HEK293 (cell line): Measurements from ENCODE around the gene CACNA2D3.

ENCODE experiments used
- CTCF ChIA-PET: fragments of 350-600 bp; formaldehyde crosslinking; extraction: SDS; loops from one replicate; lab custom pipeline; 2021; ENCODE audit warnings: antibody characterized with exemption; lab: Yijun Ruan, JAX
- POLR2A ChIA-PET: fragments of 300-600 bp; formaldehyde crosslinking; extraction: SDS; loops from one replicate; lab custom pipeline; 2020; ENCODE audit warnings: antibody characterized with exemption, inconsistent platforms; lab: Yijun Ruan, JAX
- H3K27ac ChIP-seq: fragments of 200-500 bp; sonication (Bioruptor generic); 2 replicates; pipeline ENCODE4 v1.5.1; 2014; ENCODE audit warnings: low read depth, low read length, control low read depth, inconsistent platforms; ENCODE audit errors: extremely low read depth
- H3K36me3 ChIP-seq, 2 experiments: fragments of 200-500 bp in 1 of 2; sonication (Bioruptor generic) in 1 of 2; 1 replicate in 1 of 2; 2 replicates in 1 of 2; pipeline ENCODE4 v1.5.1; 2014 to 2017; ENCODE audit warnings: inconsistent platforms in 2 of 2, low read length in 2 of 2; ENCODE audit not compliant: control insufficient read depth in 2 of 2, insufficient read depth in 1 of 2
- H3K4me1 ChIP-seq: fragments of 200-500 bp; sonication (Bioruptor generic); 2 replicates; pipeline ENCODE4 v1.5.1; 2014; ENCODE audit warnings: mild to moderate bottlenecking, low read length, inconsistent platforms; ENCODE audit not compliant: control insufficient read depth, insufficient read depth
- H3K4me3 ChIP-seq: 2 replicates; pipeline ENCODE4 v1.5.1; 2011; ENCODE audit warnings: low read depth, mild to moderate bottlenecking, control low read depth, low read length, moderate library complexity
- H3K9me3 ChIP-seq: fragments of 200-500 bp; sonication (Bioruptor generic); 2 replicates; pipeline ENCODE4 v1.5.1; 2014; ENCODE audit warnings: low read depth, low read length, inconsistent platforms; ENCODE audit not compliant: control insufficient read depth, insufficient read depth
- ZFP69B ChIP-seq: fragments of 450-650 bp; formaldehyde crosslinking; IDR thresholded peaks from 2 replicates; pipeline ENCODE4 v1.5.1; 2016; ENCODE audit warnings: missing biosample characterization, missing genetic modification characterization
- ZNF133 ChIP-seq: fragments of 450-650 bp; formaldehyde crosslinking; IDR thresholded peaks from 2 replicates; pipeline ENCODE4 v1.5.1; 2016; ENCODE audit warnings: missing biosample characterization, missing genetic modification characterization
- ZNF146 ChIP-seq: fragments of 450-650 bp; formaldehyde crosslinking; IDR thresholded peaks from 2 replicates; pipeline ENCODE4 v1.5.1; 2016; ENCODE audit warnings: missing biosample characterization, missing genetic modification characterization
- ZNF366 ChIP-seq: fragments of 450-650 bp; formaldehyde crosslinking; conservative IDR thresholded peaks from 2 replicates; pipeline ENCODE4 v1.5.1; 2016; ENCODE audit warnings: missing biosample characterization, missing genetic modification characterization
- ZNF558 ChIP-seq: fragments of 450-650 bp; formaldehyde crosslinking; IDR thresholded peaks from 2 replicates; pipeline ENCODE4 v1.5.1; 2016; ENCODE audit warnings: missing biosample characterization, missing genetic modification characterization
- ZNF560 ChIP-seq: fragments of 450-650 bp; formaldehyde crosslinking; IDR thresholded peaks from 2 replicates; pipeline ENCODE4 v1.5.1; 2017; ENCODE audit warnings: missing biosample characterization, missing genetic modification characterization, borderline replicate concordance
- ZNF561 ChIP-seq: fragments of 450-650 bp; IDR thresholded peaks from 2 replicates; pipeline ENCODE4 v1.5.1; 2018; ENCODE audit warnings: missing biosample characterization, missing genetic modification characterization, borderline replicate concordance
- ZNF571 ChIP-seq: fragments of 450-650 bp; formaldehyde crosslinking; IDR thresholded peaks from 2 replicates; pipeline ENCODE4 v1.5.0; 2017; ENCODE audit warnings: missing biosample characterization, missing genetic modification characterization
- ZNF654 ChIP-seq: fragments of 450-650 bp; formaldehyde crosslinking; IDR thresholded peaks from 2 replicates; pipeline ENCODE4 v1.5.1; 2016; ENCODE audit warnings: low read depth, missing biosample characterization, missing genetic modification characterization
- ZNF791 ChIP-seq: fragments of 450-650 bp; formaldehyde crosslinking; IDR thresholded peaks from 2 replicates; pipeline ENCODE4 v1.5.1; 2016; ENCODE audit warnings: missing biosample characterization, missing genetic modification characterization
- TF ChIP-seq, protein P1 (sequence below): fragments of 450-650 bp; formaldehyde crosslinking; conservative IDR thresholded peaks from 2 replicates; pipeline ENCODE4 v1.5.1; 2016; ENCODE audit warnings: low read depth, missing biosample characterization, missing genetic modification characterization
- TF ChIP-seq, protein P2 (sequence below): fragments of 450-650 bp; formaldehyde crosslinking; IDR thresholded peaks from 2 replicates; pipeline ENCODE4; 2016; ENCODE audit warnings: missing biosample characterization, missing genetic modification characterization
- TF ChIP-seq, protein P3 (sequence below): fragments of 450-650 bp; formaldehyde crosslinking; IDR thresholded peaks from 2 replicates; pipeline ENCODE4 v1.5.1; 2016; ENCODE audit warnings: missing biosample characterization, missing genetic modification characterization
- TF ChIP-seq, protein P4 (sequence below): fragments of 450-650 bp; formaldehyde crosslinking; IDR thresholded peaks from 2 replicates; pipeline ENCODE4 v1.5.1; 2016; ENCODE audit warnings: missing biosample characterization, missing genetic modification characterization
- TF ChIP-seq, protein P5 (sequence below): fragments of 450-650 bp; formaldehyde crosslinking; IDR thresholded peaks from 2 replicates; pipeline ENCODE4 v1.5.1; 2017; ENCODE audit warnings: missing biosample characterization, missing genetic modification characterization
- TF ChIP-seq, protein P6 (sequence below): fragments of 450-650 bp; formaldehyde crosslinking; IDR thresholded peaks from 2 replicates; pipeline ENCODE4 v1.5.1; 2016; ENCODE audit warnings: missing biosample characterization, missing genetic modification characterization

Gene CACNA2D3

DNA sequence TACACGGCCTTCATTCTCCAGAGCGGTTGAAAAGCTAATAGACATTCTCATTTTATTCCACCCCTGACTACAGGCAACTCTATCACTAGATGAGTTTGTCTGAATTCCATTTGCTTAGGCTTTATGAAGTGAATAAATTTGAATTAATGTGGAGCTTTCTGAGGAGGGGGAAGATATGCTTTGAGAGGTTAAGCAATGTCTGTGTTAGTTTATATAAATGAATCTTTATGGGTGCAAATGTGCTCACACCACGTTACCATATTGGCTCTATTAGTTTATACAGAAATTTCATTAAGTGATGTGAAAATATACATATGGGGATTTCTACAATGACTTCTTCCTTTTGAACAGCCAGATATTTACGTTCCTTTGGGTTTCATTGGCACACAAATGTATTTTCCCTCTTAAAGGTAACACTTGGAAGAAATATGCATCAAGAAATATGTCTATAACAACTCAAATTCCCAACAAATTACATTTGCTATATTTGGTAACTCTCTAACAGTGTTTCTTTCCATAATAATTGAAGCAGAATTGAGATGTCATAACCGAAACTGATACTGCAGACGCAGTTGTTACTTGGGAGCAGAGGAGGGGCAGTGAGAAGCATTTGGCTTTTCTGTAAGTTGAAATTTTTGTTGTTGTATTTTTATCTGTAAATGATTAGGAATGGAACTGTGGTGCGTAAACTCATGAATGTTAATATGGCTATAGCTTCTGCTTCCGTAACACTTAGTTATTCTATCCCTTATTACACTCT lies 359.4 kb downstream of the CACNA2D3 start (continued):
- TF ChIP-seq, protein P1, sequence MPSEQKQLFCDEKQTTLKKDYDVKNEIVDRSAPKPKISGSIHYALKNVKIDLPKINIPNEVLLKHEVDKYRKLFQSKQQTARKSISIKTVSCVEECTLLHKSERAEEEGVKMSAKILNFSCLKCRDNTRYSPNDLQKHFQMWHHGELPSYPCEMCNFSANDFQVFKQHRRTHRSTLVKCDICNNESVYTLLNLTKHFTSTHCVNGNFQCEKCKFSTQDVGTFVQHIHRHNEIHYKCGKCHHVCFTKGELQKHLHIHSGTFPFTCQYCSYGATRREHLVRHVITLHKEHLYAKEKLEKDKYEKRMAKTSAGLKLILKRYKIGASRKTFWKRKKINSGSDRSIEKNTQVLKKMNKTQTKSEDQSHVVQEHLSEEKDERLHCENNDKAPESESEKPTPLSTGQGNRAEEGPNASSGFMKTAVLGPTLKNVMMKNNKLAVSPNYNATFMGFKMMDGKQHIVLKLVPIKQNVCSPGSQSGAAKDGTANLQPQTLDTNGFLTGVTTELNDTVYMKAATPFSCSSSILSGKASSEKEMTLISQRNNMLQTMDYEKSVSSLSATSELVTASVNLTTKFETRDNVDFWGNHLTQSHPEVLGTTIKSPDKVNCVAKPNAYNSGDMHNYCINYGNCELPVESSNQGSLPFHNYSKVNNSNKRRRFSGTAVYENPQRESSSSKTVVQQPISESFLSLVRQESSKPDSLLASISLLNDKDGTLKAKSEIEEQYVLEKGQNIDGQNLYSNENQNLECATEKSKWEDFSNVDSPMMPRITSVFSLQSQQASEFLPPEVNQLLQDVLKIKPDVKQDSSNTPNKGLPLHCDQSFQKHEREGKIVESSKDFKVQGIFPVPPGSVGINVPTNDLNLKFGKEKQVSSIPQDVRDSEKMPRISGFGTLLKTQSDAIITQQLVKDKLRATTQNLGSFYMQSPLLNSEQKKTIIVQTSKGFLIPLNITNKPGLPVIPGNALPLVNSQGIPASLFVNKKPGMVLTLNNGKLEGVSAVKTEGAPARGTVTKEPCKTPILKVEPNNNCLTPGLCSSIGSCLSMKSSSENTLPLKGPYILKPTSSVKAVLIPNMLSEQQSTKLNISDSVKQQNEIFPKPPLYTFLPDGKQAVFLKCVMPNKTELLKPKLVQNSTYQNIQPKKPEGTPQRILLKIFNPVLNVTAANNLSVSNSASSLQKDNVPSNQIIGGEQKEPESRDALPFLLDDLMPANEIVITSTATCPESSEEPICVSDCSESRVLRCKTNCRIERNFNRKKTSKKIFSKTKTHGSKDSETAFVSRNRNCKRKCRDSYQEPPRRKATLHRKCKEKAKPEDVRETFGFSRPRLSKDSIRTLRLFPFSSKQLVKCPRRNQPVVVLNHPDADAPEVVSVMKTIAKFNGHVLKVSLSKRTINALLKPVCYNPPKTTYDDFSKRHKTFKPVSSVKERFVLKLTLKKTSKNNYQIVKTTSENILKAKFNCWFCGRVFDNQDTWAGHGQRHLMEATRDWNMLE (tag by site-specific recombination) = no peak
- no peak for TF ChIP-seq ZNF558

DNA sequence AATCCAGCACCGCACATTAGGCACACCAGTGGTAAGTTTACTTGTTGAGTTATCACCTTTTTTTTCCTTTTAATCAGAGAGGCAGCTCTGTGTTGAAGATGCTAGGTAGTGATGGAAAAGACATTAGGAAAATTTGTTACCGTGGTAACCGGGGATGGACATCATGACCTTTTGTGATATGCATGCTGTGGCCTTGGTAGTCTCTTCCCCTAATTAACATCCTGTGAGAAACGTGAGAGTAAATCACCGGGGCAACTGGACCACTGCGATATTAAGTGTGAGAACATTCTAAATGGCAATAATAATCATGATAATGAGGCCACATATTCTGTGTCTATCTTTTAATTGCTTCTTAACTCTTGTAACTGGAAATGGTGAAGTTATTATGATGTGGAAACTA lies 362.0 kb downstream of the CACNA2D3 start:
- CTCF ChIA-PET = no interaction called here
- TF ChIP-seq ZNF561 (tag by site-specific recombination) = no peak

DNA sequence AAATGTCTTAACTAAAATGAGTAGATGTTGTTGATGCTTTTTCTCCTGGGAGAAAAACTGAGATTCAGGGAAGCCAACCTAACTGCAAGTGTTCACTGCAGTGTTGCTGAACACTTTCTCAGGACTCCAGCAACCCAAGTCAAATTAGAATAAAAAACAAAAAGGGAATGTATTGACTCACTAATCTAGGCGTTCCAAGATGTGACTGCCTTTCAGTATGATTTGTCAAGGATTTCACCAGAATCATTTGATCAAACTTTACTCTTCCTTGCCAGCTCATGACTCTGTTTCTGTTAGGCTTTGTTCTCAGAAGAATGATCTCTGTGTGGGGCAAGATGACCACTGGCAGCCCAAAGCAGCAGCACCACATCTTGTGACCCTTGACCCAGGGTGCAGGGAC lies 364.0 kb downstream of the CACNA2D3 start:
- Histone ChIP-seq H3K9me3 (no peaks in the 10 kb centered on the region), H3K4me3 (no peak overlapping the region), H3K4me1 (no peaks in the 10 kb centered on the region), H3K27ac (no peak overlapping the region), H3K36me3 (no peaks in the 10 kb centered on the region)
- ChIA-PET CTCF (no interaction called here), POLR2A (no interaction called here)
- TF ChIP-seq, protein P2, sequence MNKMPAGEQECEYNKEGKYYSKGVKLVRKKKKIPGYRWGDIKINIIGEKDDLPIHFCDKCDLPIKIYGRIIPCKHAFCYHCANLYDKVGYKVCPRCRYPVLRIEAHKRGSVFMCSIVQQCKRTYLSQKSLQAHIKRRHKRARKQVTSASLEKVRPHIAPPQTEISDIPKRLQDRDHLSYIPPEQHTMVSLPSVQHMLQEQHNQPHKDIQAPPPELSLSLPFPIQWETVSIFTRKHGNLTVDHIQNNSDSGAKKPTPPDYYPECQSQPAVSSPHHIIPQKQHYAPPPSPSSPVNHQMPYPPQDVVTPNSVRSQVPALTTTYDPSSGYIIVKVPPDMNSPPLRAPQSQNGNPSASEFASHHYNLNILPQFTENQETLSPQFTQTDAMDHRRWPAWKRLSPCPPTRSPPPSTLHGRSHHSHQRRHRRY = no peak
- TF ChIP-seq ZNF146 (tag by site-specific recombination) (no peak), ZFP69B (no peak), ZNF366 (tag by site-specific recombination) (no peak), ZNF571 (tag by site-specific recombination) (no peak), ZNF654 (tag by site-specific recombination) (no peak), ZNF791 (no peak), ZNF133 (tag by site-specific recombination) (no peak), ZNF560 (tag by site-specific recombination) (no peak)
- TF ChIP-seq, protein P3, sequence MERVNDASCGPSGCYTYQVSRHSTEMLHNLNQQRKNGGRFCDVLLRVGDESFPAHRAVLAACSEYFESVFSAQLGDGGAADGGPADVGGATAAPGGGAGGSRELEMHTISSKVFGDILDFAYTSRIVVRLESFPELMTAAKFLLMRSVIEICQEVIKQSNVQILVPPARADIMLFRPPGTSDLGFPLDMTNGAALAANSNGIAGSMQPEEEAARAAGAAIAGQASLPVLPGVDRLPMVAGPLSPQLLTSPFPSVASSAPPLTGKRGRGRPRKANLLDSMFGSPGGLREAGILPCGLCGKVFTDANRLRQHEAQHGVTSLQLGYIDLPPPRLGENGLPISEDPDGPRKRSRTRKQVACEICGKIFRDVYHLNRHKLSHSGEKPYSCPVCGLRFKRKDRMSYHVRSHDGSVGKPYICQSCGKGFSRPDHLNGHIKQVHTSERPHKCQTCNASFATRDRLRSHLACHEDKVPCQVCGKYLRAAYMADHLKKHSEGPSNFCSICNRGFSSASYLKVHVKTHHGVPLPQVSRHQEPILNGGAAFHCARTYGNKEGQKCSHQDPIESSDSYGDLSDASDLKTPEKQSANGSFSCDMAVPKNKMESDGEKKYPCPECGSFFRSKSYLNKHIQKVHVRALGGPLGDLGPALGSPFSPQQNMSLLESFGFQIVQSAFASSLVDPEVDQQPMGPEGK = no peak
- TF ChIP-seq, protein P4, sequence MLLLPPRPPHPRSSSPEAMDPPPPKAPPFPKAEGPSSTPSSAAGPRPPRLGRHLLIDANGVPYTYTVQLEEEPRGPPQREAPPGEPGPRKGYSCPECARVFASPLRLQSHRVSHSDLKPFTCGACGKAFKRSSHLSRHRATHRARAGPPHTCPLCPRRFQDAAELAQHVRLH (tag by site-specific recombination) = no peak
- TF ChIP-seq, protein P5, sequence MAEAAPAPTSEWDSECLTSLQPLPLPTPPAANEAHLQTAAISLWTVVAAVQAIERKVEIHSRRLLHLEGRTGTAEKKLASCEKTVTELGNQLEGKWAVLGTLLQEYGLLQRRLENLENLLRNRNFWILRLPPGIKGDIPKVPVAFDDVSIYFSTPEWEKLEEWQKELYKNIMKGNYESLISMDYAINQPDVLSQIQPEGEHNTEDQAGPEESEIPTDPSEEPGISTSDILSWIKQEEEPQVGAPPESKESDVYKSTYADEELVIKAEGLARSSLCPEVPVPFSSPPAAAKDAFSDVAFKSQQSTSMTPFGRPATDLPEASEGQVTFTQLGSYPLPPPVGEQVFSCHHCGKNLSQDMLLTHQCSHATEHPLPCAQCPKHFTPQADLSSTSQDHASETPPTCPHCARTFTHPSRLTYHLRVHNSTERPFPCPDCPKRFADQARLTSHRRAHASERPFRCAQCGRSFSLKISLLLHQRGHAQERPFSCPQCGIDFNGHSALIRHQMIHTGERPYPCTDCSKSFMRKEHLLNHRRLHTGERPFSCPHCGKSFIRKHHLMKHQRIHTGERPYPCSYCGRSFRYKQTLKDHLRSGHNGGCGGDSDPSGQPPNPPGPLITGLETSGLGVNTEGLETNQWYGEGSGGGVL (tag by site-specific recombination) = no peak
- TF ChIP-seq, protein P6, sequence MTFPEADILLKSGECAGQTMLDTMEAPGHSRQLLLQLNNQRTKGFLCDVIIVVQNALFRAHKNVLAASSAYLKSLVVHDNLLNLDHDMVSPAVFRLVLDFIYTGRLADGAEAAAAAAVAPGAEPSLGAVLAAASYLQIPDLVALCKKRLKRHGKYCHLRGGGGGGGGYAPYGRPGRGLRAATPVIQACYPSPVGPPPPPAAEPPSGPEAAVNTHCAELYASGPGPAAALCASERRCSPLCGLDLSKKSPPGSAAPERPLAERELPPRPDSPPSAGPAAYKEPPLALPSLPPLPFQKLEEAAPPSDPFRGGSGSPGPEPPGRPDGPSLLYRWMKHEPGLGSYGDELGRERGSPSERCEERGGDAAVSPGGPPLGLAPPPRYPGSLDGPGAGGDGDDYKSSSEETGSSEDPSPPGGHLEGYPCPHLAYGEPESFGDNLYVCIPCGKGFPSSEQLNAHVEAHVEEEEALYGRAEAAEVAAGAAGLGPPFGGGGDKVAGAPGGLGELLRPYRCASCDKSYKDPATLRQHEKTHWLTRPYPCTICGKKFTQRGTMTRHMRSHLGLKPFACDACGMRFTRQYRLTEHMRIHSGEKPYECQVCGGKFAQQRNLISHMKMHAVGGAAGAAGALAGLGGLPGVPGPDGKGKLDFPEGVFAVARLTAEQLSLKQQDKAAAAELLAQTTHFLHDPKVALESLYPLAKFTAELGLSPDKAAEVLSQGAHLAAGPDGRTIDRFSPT = no peak

More for the DNA sequence above, 362.0 kb downstream of the CACNA2D3 start:
- POLR2A ChIA-PET = no interaction called here
- Histone ChIP-seq H3K27ac (no peak overlapping the region), H3K4me3 (no peak overlapping the region), H3K9me3 (no peaks in the 10 kb centered on the region), H3K4me1 (no peaks in the 10 kb centered on the region), H3K36me3 (no peaks in the 10 kb centered on the region)
